NB4 (cell line): ENCODE data around the gene FCER2.

Experiments
- CTCF ChIP-seq: IDR thresholded peaks from one replicate; pipeline ENCODE4 v1.5.1; 2012; ENCODE audit warnings: low read depth, low read length
- MAX ChIP-seq: IDR thresholded peaks from 2 replicates; pipeline ENCODE4 v1.6.1; 2011; ENCODE audit warnings: low read depth, low read length
- MYC ChIP-seq: IDR thresholded peaks from 2 replicates; pipeline ENCODE4 v1.6.1; 2011; ENCODE audit warnings: low read depth, low read length
- POLR2A ChIP-seq: IDR thresholded peaks from 2 replicates; pipeline ENCODE4 v1.6.1; 2011; ENCODE audit warnings: mild to moderate bottlenecking; ENCODE audit not compliant: insufficient read length; ENCODE audit errors: extremely low read depth

- no peak for TF ChIP-seq POLR2A
- no peak for TF ChIP-seq MAX
- no peak for TF ChIP-seq CTCF
- no peak for TF ChIP-seq MYC
Observed at GRCh38 chr19:7744199-7744786, 42.4 kb upstream of the FCER2 start.
